HG03558 (cell line): ENCODE data around the gene UCP3.

ENCODE experiments used
- ATAC-seq: cut with Tn5 transposase; IDR thresholded peaks from one replicate; pipeline ENCODE4 v1.9.1; 2021; ENCODE audit warnings: moderate number of reproducible peaks; ENCODE audit not compliant: unreplicated experiment; ENCODE audit errors: extremely low read depth

The UCP3 gene

DNA sequence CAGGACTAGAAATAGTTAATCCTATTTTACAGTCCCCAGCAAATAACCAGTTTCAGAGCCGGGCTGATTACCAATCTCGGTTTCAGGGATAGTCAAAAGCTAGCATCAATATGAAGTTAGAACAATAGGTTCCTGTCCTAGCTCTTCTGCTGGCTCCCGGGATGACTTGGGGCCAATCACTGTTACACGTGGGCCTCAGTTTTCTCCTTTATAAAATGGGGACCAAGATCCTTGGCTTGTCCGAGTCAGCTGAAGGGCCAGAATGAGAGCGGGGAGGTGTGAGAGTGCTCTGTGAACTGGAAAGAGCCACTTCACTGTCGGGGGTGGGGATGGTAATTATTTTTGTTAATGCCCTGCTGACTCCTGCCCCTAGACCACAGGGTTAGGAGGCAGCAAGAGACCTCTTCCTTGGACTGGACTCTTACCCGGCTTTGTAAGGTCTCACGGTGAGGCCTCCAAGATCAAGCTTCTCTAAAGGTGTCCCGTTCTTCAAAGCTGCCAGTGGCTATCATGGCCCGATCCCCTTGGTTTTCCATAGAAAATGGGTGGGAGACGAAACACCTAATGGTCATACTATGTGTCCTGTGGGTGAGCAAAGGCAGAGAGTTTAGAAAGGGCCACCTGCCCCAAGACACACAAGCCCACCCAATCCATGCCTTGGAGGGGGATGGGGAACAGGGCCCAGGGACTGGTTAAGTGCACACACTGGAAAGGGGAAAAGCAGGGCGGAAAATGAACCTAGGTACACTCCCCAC is 27.7 kb downstream of the UCP3 start:
- ATAC-seq = no peak

DNA sequence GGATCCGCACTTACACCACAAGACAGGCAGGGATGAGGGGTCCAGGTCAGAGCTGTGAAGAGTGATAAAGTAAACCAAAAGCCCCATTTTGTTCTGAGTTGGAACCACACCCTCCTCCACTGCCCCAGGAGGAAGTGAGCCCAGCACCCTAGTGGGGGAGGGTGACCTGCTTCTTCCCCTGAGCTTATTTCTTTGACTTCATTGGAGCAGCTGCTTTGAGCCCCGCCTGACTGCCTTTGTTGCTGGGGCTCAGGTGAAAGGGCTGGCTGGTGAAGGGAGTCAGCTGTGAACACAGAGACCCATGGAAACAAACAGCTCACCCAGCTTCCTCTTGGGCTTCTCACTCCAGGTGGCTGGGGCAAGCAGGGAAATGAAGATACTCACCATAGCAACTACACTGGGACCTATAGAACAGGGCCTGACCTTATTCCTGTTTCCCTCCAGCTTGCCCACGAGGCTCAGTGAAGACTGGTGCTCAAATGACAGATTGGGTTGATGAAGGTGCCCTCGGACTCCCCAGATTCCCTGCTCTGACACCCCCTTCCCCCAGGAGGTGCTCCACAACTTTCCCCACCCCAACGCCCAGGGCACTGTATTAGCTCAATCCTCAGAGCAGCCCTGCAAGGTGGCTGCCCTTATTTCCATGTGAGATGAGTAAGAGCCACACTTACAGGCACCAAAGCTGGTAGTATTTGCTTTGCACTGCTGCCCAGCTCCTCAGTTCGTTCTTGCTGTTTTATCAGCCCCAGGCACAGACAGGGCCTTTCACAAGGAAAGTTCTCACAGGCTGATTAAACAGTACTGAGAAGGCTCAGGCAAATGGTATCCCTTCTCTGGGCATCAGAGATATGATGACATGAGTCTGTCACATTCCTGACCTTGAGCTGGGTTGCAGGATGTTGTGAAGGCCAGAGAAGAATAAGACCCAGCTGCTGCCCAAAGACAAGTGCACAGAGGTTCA is 28.6 kb downstream of the UCP3 start:
- peak; percentile 25 for ATAC-seq

DNA sequence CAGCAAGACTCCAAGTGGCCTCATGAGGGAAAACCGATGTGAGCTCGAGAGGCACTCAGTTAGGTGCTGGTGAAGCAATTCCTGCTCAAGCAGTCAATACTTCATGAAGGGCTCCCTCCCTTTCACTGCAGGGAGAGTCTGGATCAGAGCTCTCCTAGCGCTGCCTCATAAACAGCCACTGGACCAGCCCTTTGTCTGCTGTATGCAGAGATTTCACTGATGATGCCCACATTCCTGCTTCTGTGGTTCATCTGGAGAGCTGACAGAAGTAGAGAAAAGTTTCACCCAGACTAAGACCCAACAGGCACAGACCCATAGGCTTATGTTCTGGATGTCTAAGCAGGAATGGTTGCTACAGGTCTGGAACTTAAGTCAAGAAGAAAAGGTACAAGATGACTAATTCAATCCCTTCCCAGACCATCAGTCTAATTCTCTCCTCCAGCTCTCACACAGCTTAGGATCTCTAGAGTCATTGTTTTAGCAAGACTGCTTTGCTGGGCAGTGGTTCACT is 30.3 kb downstream of the UCP3 start:
- no peak for ATAC-seq

DNA sequence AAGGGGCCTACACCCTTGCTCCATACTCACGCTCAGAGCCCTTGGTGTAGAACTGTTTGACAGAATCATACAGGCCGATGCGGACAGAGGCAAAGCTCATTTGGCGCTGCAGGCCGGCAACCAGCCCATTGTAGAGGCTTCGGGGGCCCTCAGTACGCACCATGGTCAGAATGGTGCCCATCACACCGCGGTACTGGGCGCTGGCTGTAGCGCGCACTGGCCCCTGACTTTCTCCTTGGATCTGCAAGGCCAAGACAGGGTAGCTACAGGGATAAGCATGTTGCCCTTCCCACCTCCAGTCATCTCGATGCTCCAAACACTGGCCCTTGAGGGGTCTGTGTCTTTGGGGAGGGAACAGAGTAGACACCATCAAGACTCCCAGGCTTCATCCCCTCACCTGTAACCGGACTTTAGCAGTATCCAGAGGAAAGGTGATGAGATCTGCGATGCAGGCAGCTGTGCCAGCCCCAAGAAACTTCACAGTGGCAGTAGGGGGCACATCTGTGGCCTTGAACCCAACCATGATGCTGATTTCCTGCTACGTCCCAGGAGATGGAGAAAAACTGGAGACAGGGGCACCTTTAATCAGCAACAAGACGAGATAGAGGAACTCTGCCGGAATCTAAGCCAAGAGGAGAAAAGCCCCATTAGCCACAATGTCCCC is 30.9 kb downstream of the UCP3 start:
- no peak for ATAC-seq

DNA sequence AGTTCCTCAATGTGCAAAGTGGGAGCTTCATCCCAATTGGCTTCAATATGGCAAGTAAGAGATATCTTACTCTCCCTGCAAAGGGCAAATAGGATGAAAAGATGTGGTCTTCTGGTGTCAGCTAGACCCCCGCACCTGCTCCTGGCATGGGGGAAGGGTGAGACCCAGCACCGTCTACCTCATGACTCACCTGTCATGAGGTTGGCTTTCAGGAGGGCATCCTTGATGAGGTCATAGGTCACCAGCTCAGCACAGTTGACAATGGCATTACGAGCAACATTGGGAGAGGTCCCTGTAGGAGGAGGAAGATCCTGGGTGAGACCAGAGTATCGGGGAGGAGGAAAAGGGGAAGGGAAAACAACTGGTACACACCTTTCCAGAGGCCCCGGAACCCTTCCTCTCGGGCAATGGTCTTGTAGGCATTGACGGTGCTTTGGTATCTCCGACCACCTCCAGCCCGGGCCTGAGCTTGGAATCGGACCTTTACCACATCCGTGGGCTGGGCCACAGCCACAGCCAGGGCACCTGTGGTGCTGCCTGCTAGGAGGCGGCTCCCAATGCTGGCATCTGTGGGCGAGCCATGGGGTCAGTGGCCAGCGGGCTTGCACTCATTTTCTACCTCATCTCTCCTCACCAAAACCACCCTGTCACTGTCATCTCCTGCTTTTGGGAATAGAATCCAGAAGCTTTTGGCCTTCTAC is 32.3 kb downstream of the UCP3 start:
- ATAC-seq = no peak

DNA sequence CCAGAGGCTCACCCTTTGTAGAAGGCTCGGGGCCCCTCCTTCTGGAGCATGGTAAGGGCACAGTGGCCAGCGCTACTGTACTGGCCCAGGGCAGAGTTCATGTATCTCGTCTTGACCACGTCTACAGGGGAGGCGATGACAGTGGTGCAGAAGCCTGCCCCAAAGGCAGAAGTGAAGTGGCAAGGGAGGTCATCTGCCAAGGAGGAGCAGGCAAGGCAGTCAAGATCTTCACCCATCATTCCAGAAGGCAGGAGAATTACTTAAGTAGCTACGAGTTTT is 33.5 kb downstream of the UCP3 start:
- no peak for ATAC-seq

DNA sequence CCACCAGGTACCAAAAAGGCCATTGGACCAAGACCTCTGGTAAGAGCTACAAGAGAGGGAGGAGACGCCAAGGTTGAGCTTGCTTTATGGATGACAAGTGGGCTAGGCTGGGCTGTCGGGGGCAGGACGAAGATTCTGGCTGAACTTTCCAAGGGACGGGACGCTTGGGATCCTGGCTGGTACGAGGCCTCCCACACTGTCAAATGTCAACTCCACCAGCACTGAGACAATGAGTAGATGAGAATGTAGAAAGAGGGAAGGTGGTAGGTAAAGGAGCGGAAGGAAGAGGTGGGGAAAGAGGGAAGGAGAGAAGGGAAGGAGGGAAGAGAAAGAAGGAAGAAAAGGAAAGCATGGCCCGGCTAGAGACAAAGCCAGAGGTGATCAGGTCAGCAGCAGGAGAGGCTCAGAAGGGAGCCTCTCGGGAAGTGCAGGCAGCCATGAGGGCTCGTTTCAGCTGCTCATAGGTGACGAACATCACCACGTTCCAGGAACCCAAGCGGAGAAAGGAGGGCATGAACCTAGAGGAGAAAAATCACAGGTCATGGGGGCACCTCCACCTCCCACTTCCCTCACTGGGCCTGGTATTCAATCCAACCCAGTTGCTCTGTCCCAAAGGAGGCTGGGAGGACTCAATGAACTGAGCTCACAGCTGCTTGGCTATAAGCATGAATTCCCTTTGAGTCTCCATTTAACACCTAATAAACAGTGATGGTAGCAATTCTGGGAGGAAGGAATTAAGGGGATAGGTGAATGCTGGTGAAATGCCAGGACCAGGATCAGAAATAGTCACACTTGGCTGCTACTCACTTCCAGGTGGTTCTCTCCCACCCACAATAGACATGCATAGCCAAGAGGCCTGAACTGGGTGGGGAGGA is 34.0 kb downstream of the UCP3 start:
- ATAC-seq = no peak

DNA sequence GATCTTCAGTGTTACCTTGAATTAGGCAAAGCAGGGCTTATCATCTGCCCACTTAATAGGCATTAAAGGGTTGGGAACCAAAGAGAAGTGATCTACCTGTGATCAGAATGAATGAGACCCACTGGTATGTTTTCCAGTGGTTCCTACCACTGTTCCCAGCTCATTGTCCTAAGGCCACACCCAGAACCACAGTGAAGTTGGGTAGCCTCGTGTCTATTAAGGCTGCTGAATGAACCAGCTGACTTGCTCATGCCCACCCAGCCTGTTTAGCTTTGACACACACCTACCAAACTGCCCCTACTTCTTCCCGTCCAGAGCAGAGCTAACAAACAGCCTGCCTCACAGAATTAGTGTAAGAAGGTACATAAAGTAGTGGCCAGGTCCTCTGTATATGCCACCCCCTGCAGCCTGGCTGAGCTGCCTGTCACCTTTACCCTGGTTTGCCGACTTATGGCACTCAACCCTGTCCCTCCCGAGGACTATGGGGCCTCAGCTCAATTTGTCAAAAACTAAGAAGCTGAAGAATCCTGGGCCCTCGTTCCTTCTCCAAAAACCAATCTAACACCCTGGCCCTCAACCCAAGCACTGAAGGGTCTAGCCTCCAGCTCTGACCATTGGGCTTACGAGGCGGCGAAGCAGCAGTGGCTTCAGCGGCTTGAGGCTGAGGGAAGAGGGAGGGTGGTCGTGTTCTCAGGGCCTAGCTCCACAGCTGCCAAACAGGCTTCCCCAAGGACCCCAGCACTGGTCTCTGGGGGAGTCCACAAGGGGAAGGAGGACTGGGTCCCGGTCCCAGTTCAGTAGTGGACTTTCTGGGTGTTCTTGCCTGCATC is 36.0 kb downstream of the UCP3 start:
- no peak for ATAC-seq

DNA sequence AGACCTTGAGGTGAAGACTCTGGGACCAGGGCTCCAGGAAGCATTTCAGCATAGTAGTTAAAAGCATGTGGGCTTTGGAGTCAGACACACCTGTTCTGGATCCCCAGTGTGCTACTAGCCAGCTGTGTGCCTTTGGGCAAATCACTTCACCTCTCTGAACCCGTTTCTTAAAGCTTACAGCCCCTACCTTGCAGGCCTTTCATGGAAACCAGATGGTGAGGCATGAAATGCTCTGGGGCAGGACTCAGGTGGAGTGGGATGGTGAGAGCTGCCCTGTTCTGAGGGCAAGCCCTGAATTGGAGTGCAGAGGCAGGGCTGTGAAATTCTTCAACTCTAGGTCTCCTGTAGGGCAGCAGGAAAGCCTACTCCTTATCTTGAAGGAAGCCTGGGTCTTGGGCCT is 36.7 kb downstream of the UCP3 start:
- ATAC-seq = no peak

DNA sequence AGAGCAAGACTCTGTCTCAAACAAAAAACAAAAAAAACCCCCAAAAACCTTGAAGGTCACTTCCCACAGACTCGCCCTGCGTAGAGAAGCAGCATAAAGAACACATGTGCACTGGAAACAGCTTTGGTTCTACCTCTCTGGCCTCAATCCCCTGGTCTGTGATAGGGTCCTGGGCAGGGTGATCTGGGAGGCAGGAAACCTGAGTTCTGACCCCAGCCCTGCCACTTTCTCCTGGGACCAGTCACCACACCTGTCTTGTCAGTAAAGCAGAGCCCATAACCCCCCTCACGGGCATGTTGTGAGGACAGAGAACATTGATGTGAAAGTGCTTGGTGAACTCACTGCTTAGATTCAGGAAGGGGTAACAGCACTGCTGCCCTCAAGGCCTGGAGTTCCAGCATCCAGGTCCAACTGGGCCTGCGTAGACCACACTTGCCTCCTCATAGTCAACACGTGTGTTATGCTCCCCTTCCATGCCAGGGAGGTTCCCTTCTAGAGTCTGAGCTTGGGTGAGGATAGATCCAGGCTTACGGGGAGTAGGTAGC is 37.6 kb downstream of the UCP3 start:
- no peak for ATAC-seq

DNA sequence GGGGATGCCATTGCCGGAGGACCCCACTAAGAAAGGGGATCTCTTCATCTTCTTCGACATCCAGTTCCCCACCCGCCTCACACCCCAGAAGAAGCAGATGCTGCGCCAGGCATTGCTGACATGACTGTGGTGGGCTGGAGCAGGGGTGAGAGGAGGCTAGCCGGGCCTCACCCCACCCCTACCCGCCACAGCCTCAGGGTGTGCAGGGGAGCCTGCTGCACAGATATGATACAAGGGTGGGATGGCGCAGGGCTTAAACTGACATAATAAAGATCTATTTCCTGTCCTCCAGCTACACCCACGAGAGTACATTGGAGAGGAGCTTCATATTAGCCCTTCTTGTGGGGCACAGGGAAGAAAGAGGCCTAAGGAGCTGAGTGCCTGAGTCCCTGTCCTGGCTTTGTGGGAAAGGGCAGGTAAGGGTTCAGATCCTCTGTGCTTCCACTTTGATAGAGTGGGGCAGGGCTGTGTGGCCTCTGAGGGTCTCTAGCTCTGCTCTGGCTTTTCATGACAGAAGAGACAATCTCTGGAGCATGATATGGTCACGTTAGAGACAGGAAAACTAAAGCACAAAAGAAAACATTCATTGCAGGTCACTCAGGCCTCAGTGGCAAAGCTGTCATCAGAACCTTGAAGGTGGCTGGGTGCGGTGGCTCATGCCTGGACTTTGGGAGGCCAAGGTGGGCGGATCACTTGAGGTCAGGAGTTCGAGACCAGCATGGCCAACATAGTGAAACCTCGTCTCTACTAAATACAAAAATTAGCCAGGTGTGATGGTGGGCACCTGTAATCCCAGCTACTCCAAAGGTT is 38.7 kb downstream of the UCP3 start:
- no peak for ATAC-seq

DNA sequence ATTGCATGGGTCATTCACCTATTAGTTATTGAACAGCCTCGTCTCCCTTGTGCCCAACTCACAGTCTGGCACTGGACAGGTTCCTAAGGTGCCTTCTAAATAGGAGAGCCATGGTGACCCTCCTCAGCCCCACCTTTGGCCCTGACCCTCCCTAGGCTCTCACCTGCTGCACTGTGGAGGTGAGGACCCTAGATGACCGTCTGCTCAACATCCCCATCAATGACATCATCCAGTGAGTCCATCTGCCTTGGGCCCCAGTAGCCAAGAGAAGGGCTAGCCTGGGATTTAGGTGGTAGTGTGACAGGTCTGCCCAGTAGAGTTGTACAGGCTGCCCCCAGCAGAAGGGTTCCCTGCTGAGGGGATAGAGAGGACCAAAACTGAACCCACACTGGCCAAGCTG is 39.8 kb downstream of the UCP3 start:
- no peak for ATAC-seq

DNA sequence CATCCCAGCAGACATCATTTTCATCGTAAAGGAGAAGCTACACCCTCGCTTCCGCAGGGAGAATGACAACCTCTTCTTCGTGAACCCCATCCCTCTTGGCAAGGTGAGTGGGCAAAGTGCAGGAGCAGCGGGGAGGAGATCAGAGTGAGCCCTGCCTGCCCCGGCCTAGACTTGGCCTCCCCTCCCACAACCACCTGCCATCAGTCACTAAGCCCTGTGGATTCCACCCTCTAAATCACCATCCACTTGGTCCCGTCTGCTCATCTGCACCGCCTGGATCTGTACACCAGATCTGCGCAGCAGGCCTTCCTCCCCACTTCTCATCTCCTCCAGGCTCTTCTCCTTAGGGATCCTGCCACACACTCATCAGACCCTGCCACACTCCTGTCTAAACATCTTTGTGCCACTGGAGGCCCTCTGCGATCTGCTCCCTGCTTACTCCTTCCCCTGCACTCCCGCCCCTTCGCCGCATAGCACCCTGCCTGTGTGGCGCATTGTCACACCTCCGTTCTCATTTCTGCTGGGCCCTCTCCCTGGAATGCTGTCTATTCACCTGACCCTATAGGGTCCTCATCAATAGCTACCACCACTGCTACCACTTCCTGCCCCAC is 40.4 kb downstream of the UCP3 start:
- no peak for ATAC-seq

DNA sequence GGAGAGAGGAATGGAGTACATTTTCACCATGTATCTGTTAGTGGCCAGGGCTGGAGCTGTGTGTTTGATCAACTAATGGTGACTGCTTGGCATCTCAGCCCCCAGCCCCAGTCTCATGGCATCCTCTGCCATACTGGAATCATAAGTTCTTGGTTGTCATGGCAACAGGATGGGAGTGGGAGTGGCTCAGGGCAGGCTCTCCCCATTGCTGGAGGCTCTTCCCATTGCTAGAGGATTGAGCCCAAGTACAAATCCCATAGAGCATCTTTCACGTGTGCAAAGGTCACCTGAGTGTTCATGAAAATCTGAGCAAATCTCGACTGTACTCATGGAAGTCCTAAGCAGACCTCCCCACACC is 43.1 kb downstream of the UCP3 start:
- no peak for ATAC-seq

DNA sequence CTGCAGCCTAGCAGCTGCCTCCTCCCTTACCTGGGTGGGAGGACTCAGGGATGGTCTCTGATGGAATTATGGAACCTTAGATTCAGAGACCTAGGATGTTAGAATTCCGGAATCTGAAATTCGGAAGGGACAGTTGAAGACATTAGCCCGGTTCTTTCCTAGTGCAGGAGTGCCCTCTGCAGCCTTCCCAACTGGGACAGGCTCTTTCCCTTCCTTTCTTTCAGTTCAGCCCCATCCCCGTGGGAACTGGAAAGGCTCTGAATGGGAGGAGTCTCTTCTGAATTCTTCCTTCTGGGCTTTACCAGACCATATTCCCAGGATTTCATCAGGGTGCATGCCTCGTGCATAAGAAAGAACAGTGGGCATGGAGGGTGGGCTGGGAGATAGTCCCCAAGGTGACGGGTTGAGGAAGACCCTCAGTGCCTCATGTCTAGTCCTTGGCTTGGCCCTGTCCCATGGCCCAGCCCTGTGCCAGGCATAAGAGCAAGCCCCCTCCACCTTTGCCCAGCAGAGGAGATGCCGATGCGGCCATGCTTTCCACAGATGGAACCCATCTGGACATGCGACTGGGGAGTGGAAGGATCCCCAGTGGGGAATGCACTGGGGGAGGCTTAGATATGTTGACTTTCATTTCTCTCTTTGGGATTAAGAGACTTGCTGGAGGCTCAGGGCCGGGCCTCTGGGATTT is 43.7 kb downstream of the UCP3 start:
- no peak for ATAC-seq

DNA sequence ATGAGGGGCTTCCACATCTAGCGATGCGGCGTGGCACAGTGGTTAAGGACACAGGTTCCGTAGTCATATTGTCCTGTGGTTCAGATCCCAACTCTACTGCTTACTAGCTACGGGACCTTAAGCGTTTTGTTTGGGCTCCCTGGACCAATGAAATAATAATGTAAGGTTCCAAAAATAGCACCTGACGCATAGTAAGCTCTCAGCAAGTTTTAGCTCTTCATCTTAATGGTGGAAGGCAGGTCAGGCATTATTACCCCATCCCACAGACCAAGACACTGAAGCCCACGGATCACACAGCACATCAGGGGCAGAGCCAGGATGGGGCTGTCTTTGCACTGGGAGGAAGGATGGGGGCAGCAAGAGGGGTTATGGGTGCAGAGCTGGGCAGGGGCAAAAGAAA is 45.0 kb downstream of the UCP3 start:
- no peak for ATAC-seq
